HepG2 (cell line): Measurements from ENCODE around the gene MAP2K3. TPM values are rescaled to one million over a fixed set of nuclear protein-coding genes. Genes with fewer than 3 reads are reported as not detected.

Experiments used
- ZNF317 ChIP-seq: sonication (generic); formaldehyde crosslinking; IDR thresholded peaks from 2 replicates; pipeline ENCODE4 v1.5.0; 2020; ENCODE audit warnings: mild to moderate bottlenecking, missing genetic modification reagents
- ZNF432 ChIP-seq: sonication (generic); formaldehyde crosslinking; IDR thresholded peaks from 2 replicates; pipeline ENCODE4 v1.5.0; 2020; ENCODE audit warnings: missing genetic modification reagents, mild to moderate bottlenecking, borderline replicate concordance
- polyA plus RNA-seq, 8 experiments: library from polyadenylated mRNA; depleted of rRNA in 3 of 8; stranded (reverse) in 7 of 8; unstranded in 1 of 8; fragments of >200 nt; fragmentation: Illumina TruSeq in 4 of 8; extraction: Trizol in 4 of 8; gene quantifications; 2 replicates each; pipeline versions ENCODE4 v1.2.1 to v1.2.3, GENCODE V29; 2011 to 2016; ENCODE audit warnings: low read depth in 4 of 8, missing spikeins in 1 of 8, mixed read lengths in 1 of 8; ENCODE audit not compliant: insufficient read depth in 1 of 8
- total RNA-seq, 5 experiments: library from RNA; depleted of rRNA; stranded (reverse); fragments of >200 nt; fragmentation: Illumina TruSeq; extraction: Trizol; gene quantifications; 2 replicates each; pipeline ENCODE4 v1.2.3, GENCODE V29; 2016; ENCODE audit warnings: low read depth in 1 of 5
- TF ChIP-seq, protein P1 (sequence below): sonication (generic); formaldehyde crosslinking; IDR thresholded peaks from 2 replicates; pipeline ENCODE4 v1.4.0; 2020; ENCODE audit warnings: mild to moderate bottlenecking, missing genetic modification reagents
- TF ChIP-seq, protein P2 (sequence below): sonication (generic); formaldehyde crosslinking; IDR thresholded peaks from 2 replicates; pipeline ENCODE4 v1.5.1; 2020; ENCODE audit warnings: mild to moderate bottlenecking, missing genetic modification reagents, borderline replicate concordance

MAP2K3 gene
- total and polyA plus RNA-seq, 2 of the 13 experiments (the other 11 are each of a cell fraction or from before 2014, with no cell fraction given): 20.5 to 27.4 TPM

- TF ChIP-seq, protein P1, sequence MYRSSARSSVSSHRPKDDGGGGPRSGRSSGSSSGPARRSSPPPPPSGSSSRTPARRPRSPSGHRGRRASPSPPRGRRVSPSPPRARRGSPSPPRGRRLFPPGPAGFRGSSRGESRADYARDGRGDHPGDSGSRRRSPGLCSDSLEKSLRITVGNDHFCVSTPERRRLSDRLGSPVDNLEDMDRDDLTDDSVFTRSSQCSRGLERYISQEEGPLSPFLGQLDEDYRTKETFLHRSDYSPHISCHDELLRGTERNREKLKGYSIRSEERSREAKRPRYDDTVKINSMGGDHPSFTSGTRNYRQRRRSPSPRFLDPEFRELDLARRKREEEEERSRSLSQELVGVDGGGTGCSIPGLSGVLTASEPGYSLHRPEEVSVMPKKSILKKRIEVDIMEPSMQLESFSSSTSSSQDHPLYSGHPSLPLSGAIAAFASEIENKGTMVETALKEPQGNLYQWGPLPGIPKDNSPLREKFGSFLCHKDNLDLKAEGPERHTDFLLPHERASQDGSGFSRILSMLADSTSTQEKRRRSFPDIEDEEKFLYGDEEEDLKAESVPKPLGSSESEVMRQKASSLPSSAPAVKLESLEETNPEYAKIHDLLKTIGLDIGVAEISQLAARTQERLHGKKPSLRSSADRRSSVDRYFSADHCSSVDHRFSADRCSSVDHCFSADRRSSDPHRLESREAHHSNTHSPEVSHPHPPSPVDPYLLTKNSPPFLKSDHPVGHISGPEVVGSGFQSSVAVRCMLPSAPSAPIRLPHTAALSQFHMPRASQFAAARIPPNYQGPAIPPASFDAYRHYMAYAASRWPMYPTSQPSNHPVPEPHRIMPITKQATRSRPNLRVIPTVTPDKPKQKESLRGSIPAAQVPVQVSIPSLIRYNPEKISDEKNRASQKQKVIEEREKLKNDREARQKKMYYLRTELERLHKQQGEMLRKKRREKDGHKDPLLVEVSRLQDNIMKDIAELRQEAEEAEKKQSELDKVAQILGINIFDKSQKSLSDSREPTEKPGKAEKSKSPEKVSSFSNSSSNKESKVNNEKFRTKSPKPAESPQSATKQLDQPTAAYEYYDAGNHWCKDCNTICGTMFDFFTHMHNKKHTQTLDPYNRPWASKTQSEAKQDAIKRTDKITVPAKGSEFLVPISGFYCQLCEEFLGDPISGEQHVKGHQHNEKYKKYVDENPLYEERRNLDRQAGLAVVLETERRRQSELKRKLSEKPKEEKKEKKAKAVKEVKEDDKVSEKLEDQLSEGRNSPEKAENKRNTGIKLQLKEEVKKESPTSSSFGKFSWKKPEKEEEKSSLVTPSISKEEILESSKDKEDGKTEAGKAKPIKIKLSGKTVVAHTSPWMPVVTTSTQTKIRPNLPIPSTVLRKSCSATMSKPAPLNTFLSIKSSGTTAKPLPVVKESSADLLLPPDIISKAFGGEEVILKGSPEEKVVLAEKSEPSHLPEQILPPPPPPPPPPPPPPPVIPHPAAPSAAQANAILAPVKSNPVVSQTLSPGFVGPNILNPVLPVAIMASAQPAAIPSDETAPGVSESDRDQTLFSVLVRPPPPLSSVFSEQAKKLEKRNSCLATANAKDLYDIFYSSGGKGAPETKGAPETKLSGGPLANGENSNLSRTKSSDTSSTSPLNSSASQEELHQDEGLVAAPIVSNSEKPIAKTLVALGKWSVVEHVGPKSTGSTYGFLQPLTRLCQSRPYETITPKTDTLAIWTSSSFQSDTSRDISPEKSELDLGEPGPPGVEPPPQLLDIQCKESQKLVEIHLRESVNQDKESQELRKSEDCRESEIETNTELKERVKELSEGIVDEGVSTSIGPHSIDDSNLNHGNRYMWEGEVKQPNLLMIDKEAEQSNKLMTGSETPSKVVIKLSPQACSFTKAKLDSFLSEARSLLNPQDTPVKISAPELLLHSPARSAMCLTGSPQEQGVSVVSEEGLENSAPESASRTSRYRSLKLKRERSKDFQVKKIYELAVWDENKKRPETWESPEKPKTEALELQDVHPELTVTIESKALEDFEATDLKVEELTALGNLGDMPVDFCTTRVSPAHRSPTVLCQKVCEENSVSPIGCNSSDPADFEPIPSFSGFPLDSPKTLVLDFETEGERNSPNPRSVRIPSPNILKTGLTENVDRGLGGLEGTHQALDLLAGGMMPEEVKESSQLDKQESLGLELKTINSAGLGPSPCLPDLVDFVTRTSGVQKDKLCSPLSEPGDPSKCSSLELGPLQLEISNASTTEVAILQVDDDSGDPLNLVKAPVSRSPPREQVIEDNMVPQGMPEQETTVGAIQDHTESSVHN (CRISPR knock-in tag): no peak
- TF ChIP-seq, protein P2, sequence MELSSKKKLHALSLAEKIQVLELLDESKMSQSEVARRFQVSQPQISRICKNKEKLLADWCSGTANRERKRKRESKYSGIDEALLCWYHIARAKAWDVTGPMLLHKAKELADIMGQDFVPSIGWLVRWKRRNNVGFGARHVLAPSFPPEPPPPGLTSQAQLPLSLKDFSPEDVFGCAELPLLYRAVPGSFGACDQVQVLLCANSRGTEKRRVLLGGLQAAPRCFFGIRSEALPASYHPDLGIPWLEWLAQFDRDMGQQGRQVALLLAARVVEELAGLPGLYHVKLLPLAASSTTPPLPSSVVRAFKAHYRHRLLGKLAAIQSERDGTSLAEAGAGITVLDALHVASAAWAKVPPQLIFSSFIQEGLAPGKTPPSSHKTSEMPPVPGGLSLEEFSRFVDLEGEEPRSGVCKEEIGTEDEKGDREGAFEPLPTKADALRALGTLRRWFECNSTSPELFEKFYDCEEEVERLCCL: no peak
- TF ChIP-seq ZNF317 (CRISPR knock-in tag): no peak
- no peak for TF ChIP-seq ZNF432 (CRISPR knock-in tag)
Measured at GRCh38 chr17:21298056-21298982, 13.8 kb downstream of the MAP2K3 start (continued).
